Superior temporal gyrus (tissue), 1 donor: ENCODE measurements around the gene GHDC.
"Not testable (repeated sequence)": the region's sequence is repeated elsewhere in the genome, so short reads cannot be mapped to it uniquely, and the experiment has no call there.

Experiments
- DNase-seq: peaks from one replicate; pipeline ENCODE4 v3.0.0-alpha.2; 2016; ENCODE audit errors: extremely low spot score

GHDC gene

DNA sequence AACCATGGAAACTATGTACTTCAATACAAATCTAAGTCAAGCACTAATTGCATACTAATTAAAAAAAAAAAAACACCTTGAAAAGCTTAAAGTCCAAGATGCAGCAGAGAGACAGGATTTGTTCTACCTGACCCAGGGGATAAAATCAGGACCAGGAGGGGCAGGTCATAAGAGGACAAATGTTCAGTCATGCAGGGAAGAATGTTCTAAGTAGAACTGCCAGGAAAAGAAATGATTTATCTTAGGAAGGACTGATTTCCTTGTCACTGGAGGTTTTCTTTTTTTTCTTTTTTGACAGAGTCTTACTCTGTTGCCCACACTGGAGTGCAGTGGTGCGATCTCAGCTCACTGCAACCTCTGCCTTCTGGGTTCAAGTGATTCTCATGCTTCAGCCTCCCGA lies 9.1 kb upstream of the GHDC start:
- no peak for DNase-seq

DNA sequence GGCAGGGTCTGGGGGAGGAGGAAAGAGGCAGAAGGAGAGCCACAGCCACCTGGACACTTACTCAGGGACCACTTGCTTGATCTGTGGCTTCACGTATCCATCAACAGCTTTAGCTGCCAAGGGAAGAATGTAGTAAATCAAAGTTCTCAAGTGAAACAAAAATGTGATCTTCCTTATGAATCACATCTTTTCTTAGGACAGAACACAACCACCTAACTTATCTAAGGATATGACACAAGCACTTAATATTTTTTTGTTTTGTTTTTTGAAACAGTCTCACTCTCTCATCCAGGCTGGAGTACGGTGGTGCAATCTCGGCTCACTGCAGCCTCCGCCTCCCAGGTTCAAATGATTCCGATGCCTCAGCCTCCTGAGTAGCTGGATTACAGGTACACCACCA lies 8.4 kb upstream of the GHDC start:
- no peak for DNase-seq

DNA sequence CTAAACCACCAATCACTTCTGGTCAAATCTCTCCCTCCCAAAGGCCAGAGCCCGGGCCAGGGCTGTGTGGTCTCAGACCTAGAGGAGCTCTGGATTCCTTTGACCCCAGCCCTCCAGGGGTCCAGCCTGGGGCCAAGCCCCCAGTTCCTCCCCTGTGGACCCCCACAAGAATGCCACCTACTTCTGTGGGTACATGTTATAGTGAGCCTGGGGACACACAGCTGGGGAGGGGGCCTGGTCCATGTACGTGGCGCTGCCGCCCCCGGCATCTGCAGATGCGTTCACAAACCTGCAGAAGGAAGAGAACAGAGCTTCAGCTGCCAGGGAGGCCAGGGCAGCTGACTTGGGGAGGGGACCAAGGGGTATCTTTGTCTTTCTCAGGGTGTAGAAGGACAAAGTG lies 7.9 kb upstream of the GHDC start:
- DNase-seq = no peak

DNA sequence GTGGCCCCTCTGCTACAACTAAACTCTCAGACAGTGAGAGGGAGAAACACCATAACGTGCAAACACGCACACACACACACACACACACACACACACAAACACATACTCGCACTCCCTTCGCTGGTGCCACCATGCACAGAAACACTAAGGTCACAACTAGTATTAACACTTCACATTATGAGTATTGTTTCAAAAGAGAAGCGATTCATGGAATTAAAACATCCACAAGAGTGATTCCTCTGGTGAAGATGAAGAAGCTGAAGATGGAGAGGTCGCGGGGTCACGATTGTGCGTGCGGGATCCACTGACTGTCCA lies 7.1 kb upstream of the GHDC start:
- DNase-seq = no peak

DNA sequence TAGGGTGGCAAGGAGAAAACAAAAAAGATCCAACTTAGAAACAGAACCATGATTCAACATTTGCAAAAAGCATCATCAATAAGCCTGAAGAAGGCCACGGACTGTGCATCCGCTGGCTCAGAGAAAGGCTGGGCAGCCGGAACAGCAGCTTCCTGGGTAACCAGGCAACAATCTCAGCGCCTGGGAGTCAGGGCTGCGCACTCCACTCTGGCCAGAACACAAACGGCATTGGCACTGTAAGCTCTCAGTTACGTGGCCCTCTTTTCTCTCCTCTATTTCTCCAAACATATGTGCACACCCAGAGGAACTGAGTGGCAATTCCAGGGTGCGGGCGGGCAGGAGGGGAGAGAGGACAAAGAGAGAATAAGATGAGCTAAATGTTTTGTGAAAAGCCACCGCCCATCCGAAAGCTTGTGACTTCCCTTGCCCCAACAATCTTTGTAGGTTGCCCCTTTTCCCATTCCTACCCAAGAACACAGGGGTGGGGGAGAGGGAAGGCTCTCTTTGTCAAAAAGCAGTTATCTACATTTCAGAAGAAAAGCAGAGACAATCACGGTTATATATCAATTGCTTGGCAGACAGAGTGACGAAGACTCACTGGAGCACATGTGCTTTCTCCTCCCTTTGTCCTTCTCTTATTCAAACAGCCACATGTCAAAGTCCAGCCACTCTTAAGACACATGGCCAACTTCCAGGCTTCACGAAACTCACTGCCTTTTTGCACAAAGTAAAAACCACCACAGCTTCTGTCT lies 6.6 kb upstream of the GHDC start:
- peak; percentile 70 for DNase-seq

DNA sequence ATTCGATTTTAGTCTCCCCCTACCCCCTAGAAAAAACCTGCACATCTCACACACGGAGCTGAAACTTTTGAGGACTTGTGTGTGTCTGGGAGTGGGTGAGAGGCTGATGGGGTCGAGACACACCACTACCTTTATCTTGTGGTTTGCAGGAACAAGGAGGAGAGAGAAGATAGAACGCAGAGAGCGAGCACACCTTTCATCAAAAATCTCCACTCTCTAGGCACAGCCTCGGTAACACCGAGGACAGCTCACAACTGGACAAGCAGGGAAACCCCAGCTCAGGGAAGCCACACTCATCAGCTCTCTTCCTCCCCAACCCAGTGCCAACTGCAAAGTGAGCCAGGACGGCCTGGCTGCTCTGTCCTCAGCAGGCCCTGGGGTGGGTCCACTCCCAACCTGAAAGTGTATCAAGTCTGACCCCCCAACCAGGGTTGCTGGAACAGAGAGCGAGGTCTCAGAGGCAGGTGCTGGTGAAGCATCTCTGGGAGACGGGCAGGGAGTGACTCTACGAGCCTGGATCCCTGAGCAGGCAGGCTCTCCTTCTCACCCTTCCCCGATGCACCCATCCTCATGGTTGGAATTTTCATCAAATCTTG lies 5.2 kb upstream of the GHDC start:
- DNase-seq = no peak

DNA sequence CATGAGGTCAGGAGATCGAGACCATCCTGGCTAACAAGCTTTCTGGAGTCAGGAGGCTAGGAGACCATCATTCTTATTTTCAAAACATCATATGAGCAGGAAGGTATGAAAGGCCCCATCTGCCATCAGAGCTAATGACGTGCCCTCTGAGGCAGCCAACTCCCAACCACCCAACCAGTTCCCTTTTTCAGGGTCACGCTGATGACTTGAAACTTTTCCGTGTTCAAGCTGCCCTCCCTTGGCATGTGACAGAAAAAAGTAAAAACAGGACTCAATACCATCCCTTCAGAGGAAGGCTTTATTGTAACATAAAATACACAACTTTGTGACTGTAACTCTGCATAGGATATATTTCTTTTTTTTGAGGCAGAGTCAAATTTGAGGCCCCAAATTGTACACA lies 4.6 kb upstream of the GHDC start:
- DNase-seq = no peak

DNA sequence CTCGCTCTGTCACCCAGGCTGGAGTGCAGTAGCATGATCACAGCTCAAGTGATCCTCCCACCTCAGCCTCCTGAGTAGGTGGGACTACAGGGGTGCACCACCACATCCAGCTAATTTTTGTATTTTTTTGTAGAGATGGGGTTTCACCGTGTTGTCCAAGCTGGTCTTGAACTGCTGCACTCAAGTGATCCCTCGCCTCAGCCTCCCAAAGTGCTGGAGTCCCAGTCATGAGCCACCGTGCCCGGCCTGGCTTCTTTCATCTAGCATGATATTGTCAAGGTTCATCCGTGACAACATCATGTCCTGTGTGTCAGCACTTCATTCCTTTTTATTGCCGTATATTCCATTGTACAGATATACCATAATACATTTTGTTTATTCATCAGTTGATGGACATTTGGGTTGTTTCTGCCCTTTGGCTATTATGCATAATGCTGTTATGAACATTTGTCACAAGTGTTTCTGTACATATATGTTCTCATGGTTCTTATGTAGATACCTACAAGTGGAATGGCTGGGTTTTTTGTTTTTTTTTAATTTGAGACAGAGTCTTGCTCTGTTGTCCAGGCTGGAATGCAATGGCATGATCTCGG lies 3.4 kb upstream of the GHDC start:
- no peak for DNase-seq

DNA sequence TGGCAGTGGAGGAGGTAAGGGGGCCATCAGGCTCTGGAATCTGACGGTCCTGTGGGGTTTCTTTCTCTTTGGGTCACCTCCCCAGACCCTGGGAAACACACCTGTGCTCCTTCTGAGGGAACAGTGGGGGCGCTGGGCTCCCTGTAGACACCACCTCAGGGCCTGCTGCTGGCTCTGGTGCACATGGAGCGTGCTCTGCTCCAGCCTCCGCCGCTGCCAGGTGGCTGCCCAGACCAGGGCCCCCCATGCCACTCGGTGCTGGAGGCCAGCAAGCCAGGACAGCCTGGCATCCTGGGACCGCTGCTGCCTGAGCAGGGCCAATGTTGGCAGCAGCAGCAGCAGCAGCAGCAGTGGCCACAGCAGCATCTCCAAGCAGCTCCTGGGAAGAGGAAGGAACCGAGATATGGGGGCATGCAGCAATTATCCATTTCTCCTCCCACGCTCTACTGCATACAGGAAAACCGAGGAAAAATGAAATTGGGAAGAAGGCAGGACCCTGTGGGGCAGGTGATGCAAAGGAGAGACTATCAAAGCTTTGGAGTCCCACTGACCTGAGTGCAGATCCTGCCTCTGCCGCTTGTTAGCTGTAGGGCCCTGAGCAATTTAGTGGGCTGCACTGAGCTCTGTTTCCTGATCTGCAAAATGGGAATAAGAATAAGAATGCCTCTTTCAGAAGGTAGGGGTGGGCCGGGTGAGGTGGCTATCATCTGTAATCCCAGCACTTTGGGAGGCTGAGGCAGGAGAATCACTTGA lies 902 bp downstream of the GHDC start:
- no peak for DNase-seq

DNA sequence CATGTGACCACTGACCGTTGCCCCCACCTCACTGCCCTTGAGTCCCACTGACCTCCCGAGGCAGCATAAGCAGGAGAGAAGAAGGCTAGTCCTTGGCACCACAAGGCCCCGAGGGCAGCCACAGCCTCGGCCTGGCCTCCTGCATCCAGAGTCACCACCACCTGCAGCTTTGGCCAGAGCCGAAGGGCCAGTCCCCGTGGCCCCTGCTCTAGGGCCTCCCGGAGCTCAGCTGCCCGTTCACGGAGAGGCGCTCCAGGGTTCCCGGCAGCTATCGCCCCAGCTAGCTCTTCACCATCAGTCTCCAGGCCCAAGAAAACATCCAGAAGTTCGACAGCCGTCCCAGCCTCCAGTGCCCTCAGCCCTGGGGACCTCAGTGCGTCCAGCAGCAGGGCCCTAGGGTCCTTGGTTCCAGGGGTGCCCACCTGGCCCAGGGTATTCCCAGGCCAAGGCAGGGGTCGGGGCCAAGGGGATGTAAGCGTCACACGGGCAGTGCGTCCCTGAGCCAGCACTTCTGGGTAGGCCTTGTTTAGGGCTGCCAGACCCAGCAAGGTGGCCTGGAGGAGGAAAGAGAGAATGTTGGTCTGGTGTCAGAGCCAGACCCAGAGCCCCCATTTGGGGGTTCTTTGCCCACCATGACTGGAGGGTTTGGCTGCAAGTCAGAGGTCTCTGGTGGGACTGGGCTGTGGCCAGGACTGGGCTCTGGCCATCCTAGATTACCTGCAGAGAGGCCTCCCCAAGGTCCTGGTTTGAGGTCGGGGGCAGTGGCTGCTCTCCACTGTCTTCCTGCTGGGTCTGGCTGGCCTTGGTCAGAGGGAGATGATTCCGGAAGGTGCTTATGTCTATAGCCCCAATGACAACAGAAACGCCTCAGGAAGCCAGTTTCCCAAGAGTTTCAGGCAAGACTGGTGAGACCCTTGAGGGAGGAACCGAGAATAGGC lies 1.8 kb downstream of the GHDC start:
- DNase-seq = no peak

DNA sequence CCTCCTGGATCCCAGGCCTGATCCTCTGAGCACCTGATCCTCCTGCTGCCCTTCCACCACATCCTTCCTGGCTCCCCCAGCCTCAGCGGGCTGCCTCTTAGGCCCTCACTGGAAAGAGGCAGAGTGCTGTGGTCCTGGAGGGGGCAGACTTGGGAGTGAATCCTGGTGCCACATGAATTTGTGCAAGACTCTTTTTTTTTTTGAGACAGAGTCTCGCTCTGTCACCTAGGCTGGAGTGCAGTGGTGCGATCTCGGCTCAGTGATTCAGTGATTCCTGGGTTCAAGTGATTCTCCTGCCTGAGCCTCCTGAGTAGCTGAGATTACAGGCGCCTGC lies 3.1 kb downstream of the GHDC start:
- no peak for DNase-seq

DNA sequence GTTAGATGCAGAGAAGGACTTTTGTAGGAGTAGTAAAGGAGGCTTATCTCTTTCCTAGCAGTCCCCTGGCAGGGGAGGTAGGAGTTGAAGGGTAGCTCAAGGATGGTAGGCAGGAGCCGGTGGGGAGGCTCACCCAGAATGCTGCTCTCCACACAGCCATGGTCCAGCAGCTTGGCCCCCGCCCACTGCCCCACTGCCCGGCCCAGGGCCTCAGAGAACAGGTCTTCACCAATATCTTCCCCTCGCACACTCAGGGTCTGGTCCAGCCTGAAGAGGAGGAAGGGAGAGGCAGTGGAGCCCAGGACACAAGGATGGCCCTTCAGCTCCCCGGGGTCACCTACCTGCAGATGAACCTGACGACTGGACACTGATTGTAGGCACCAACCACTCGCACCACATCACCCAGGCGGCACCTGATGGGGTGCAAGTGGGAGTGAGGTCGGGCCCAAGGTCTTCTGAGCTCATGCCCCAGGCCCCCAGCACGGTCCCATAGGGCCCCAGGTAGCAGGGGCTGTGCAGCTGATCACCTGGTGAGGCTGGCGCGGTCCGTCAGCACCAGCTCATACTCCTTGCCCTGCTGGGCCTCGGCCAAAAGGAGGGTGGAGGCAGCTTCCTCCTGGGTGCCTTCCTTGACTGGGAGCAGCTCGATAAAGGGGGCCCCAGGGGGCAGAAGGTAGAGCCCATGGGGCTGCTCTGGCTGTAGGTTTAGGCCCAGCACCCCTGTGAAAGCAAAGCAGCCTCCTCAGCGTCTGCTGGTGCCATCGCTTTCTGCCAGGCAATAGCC lies 3.6 kb downstream of the GHDC start:
- DNase-seq = no peak

DNA sequence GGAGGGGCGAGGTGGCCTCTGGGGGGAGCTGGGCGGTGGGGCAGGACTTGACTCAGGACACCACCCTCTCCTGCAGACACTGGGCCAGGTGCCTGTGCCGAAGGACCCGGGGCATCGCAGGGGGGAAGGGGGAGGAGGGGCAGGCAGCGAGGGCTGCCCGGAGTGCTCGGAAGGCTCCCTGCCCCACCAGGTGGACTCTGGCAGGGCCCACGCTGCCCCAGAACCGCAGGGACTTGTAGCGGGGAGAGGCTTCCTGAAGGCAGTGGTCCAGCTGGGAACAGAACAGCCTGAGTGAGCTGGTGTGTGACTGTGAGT lies 4.7 kb downstream of the GHDC start:
- DNase-seq = no peak

DNA sequence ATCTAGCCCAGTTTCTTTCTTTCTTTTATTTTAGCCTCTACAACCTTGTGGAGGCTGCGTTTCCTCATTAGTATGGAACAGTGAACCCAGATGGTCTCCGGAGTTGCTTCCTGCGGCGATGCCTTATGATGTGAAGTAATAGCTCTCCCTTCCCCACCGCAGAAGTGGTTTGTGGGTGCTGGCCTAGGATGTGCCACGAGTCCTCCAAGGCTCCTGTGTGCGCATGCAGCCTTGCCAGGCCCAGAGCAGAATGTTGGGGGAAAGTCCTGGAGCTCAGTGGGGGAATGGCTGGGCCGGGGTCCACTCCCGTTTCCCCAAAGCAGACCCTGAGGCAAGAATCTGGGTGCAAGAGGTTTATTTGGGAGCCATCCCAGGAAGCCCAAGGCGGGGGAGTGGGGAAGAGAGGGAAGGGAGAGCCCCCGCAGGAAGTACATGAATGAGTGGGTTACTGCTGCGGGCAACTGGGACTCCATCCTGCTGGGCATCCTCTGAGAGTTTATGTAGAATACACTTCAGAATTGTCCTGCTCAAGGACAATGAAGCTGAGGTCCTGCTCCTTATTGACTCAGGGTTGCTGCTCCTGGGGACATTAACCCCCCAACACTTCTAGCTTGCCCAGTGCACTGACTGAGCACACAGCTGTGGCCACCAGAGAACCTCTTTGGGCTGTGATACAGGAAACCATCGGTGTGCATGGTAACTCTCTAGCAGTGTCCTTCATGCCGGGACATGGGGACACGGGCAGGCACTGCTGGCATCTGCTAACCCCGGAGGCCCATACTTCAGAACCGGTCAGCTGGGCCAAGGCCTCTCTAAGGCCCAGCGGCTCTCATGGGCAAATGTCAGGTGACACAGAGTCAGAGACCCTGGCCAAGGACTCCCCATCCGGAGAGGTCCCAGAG lies 5.3 kb downstream of the GHDC start:
- no peak for DNase-seq

DNA sequence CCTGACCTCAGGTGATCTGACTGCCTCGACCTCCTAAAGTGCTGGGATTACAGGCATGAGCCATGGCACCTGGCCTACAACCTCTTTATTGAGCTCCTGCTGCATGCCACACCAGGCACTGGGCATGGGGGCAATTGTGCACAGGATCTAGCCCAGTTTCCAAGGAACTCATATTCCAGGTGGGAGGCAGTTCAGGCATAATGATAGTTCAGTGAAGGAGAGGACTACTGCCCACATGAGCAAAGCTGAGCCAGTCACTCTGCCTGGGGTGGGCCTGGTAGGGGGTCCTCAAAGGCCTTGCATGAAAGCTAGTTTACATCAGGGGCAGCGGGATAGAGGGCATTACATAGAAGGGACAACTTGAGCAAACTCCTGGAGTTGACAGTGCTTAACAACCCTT lies 6.5 kb downstream of the GHDC start:
- no peak for DNase-seq

DNA sequence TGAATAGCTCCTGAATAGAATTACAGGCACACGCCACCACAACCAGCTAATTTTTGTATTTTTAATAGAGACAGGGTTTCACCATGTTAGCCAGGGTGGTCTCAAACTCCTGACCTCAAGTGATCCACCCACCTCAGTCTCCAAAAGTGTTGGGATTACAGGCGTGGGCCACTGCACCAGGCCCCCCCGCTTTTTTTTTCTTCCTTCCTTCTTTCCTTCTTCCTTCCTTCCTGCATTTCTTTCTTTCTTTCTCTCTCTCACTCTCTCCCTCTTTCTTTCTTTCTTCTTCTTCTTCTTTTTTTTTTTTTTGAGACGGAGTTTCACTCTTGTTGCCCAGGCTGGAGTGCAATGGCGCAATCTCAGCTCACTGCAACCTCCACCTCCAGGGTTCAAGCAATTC lies 8.1 kb downstream of the GHDC start:
- not testable (repeated sequence) for DNase-seq

DNA sequence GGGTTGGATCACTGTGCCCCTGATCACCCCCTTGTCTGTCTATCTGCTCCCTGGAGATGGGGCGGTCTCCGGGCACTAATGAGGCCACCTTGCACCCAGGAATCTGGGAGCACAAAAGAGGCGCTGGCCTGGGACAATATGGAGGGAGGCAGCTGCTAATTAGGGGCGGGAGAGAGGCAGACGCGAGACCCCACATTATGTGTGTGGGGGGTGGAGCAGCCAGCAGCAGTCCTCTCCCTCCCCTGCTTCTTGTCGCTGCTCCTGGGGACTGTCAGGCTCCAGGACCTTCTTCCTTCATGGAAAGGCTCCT lies 8.7 kb downstream of the GHDC start:
- DNase-seq = no peak

DNA sequence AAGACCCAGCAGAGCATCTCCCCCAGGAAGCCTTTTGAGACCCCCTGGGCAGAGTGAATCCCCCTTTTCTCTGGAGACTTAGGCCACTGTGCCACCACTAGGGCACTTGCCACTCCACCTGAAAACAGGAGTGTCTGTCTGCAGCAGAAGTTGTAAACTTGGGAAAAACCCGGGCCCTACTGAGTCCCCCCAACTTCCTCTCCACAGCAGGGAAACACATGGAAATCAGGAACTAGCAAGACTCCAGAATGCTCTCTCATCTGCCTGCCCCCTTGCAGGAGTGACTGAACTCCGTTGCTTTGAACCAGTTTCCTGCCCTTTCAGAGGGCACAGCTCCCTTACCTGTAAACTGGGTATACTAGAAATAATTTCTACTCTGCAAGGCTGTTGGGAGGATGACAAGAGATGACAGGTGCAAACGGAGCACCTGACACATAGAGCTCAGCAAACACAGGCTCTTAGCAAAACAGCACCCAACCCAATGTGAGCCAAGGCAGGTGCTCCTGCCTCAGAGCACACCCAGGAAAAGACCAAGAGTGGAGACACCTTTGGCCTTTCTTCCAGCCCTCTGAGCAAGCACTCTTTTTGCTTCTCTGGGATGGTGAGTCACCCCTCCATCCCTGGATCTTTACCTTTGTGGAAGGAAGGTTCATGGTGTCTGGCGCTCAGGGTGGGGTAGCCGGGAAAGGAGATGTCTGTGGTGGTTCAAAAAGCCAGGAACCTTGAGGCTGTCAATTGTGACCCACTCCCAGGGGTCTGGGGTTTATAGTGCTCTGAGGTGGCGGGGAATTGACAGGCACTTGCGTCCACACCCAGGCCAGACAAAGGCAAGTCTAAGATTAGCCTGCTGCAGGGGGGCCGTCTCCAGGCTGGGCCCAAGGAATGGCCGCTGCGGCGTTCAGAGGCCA lies 9.3 kb downstream of the GHDC start, which contains the start of gene HCRT:
Gene HCRT (minus strand): TSS at position 740 of the 908 bp plus-strand sequence. CDS start 87 bp downstream, at position 653.
- no peak for DNase-seq
